OCI-LY1 (cell line): ENCODE measurements around the gene TXLNG.
"Not testable (repeated sequence)": the region's sequence is repeated elsewhere in the genome, so short reads cannot be mapped to it uniquely, and the experiment has no call there.

Experiments used
- H2AFZ ChIP-seq: fragments of 200-600 bp; sonication (generic), shearing (Covaris generic); 2 replicates; pipeline ENCODE4 v1.6.0; 2014; ENCODE audit warnings: antibody characterized with exemption, mild to moderate bottlenecking, low read length
- H3F3A ChIP-seq: fragments of 200-600 bp; sonication (generic), shearing (Covaris generic); 2 replicates; pipeline ENCODE4 v1.6.0; 2014; ENCODE audit warnings: mild to moderate bottlenecking, antibody characterized with exemption, low read length, moderate library complexity; ENCODE audit not compliant: insufficient read depth
- H3K27ac ChIP-seq: fragments of 200-600 bp; sonication (generic); 2 replicates; pipeline ENCODE4 v1.5.1; 2014; ENCODE audit warnings: low read length, mixed run types, mild to moderate bottlenecking, low read depth; ENCODE audit not compliant: poor library complexity, severe bottlenecking
- H3K27me3 ChIP-seq: fragments of 200-600 bp; sonication (generic); 2 replicates; pipeline ENCODE4 v1.6.0; 2014; ENCODE audit warnings: antibody characterized with exemption, mild to moderate bottlenecking, low read length, moderate library complexity; ENCODE audit not compliant: insufficient read depth
- H3K36me3 ChIP-seq: fragments of 200-600 bp; sonication (generic); 2 replicates; pipeline ENCODE4 v1.6.1; 2014; ENCODE audit warnings: mild to moderate bottlenecking, antibody characterized with exemption, low read length, moderate library complexity, mixed read lengths; ENCODE audit not compliant: insufficient read depth
- H3K4me1 ChIP-seq: fragments of 200-600 bp; sonication (generic); 2 replicates; pipeline ENCODE4 v1.5.1; 2014; ENCODE audit warnings: mild to moderate bottlenecking, low read length, moderate library complexity; ENCODE audit not compliant: insufficient read depth, severe bottlenecking
- H3K4me2 ChIP-seq: fragments of 200-600 bp; sonication (generic), shearing (Covaris generic); 2 replicates; pipeline ENCODE4 v1.6.1; 2014; ENCODE audit warnings: low read length
- H3K4me3 ChIP-seq: fragments of 200-600 bp; sonication (generic); 2 replicates; pipeline ENCODE4 v1.5.1; 2014; ENCODE audit warnings: low read length, low read depth, mild to moderate bottlenecking, mixed read lengths; ENCODE audit not compliant: poor library complexity, severe bottlenecking
- H3K79me2 ChIP-seq: fragments of 200-600 bp; shearing (Covaris generic); 2 replicates; pipeline ENCODE4 v1.6.1; 2016; ENCODE audit warnings: mixed run types, low read length, mixed read lengths; ENCODE audit not compliant: insufficient read depth
- H3K9ac ChIP-seq: fragments of 200-600 bp; sonication (generic), shearing (Covaris generic); 2 replicates; pipeline ENCODE4 v1.6.1; 2014; ENCODE audit warnings: mild to moderate bottlenecking, low read length, mixed read lengths
- H3K9me2 ChIP-seq: fragments of 200-600 bp; sonication (generic), shearing (Covaris generic); 2 replicates; pipeline ENCODE4 v1.6.1; 2014; ENCODE audit warnings: low read depth, mild to moderate bottlenecking, low read length, mixed read lengths
- H3K9me3 ChIP-seq: fragments of 200-600 bp; shearing (Covaris generic); 2 replicates; pipeline ENCODE4 v1.6.1; 2014; ENCODE audit warnings: low read length, mixed read lengths
- H4K20me1 ChIP-seq: fragments of 200-600 bp; sonication (generic), shearing (Covaris generic); 2 replicates; pipeline ENCODE4 v1.6.0; 2016; ENCODE audit warnings: mild to moderate bottlenecking, low read length; ENCODE audit not compliant: insufficient read depth
- CTCF ChIP-seq: fragments of 200-600 bp; sonication (generic), shearing (Covaris generic); IDR thresholded peaks from 2 replicates; pipeline ENCODE4 v1.5.1; 2017; ENCODE audit warnings: mild to moderate bottlenecking, antibody characterized with exemption, low read length, moderate library complexity, mixed read lengths
- EZH2 ChIP-seq: fragments of 200-600 bp; sonication (generic), shearing (Covaris generic); IDR thresholded peaks from 2 replicates; pipeline ENCODE4 v1.8.0; 2017; ENCODE audit warnings: borderline replicate concordance, mixed run types, mild to moderate bottlenecking, antibody characterized with exemption, low read length, moderate library complexity, mixed read lengths

TXLNG gene

GRCh38 chrX:16756724-16757123, 29.5 kb upstream of the TXLNG start:
- H3K4me1 ChIP-seq = no peaks in the 10 kb centered on the region
- H3F3A ChIP-seq = no peaks in the 10 kb centered on the region
- H3K9me2 ChIP-seq = no peaks in the 10 kb centered on the region
- no peak overlapping the region for H3K9ac ChIP-seq
- no peaks in the 10 kb centered on the region for H3K9me3 ChIP-seq
- no peak overlapping the region for H3K4me3 ChIP-seq
- no peaks in the 10 kb centered on the region for H4K20me1 ChIP-seq
- H2AFZ ChIP-seq = no peak overlapping the region
- peaks cover 42% of the 10 kb centered on the region for H3K36me3 ChIP-seq
- H3K4me2 ChIP-seq = no peak overlapping the region
- TF ChIP-seq EZH2 = no peak
- no peak for TF ChIP-seq CTCF
- H3K79me2 ChIP-seq = no peaks in the 10 kb centered on the region
- no peak overlapping the region for H3K27ac ChIP-seq
- no peaks in the 10 kb centered on the region for H3K27me3 ChIP-seq

GRCh38 chrX:16761500-16761899, 24.8 kb upstream of the TXLNG start:
- peaks cover 17% of the 10 kb centered on the region for H3K36me3 ChIP-seq
- H3K9ac ChIP-seq, H3K79me2 ChIP-seq, H2AFZ ChIP-seq, H3K4me3 ChIP-seq, H3K9me3 ChIP-seq, H3K4me1 ChIP-seq, H3K9me2 ChIP-seq, H3K27me3 ChIP-seq, H3K4me2 ChIP-seq, H3K27ac ChIP-seq, H3F3A ChIP-seq, H4K20me1 ChIP-seq: not testable (repeated sequence)

GRCh38 chrX:16762579-16762978, 23.7 kb upstream of the TXLNG start:
- TF ChIP-seq EZH2 (no peak), CTCF (no peak)
- H3K4me3 ChIP-seq = no peak overlapping the region
- peaks cover 10% of the 10 kb centered on the region; the same call in 1 of the 2 replicates for H3K36me3 ChIP-seq
- H3K4me1 ChIP-seq = no peaks in the 10 kb centered on the region
- no peaks in the 10 kb centered on the region for H4K20me1 ChIP-seq
- H3K27me3 ChIP-seq = no peaks in the 10 kb centered on the region
- no peak overlapping the region for H2AFZ ChIP-seq
- H3F3A ChIP-seq = no peaks in the 10 kb centered on the region
- no peak overlapping the region for H3K27ac ChIP-seq
- H3K9me2 ChIP-seq = no peaks in the 10 kb centered on the region
- H3K4me2 ChIP-seq = no peak overlapping the region
- no peak overlapping the region for H3K9ac ChIP-seq
- H3K9me3 ChIP-seq = no peaks in the 10 kb centered on the region
- no peaks in the 10 kb centered on the region for H3K79me2 ChIP-seq

- TF ChIP-seq EZH2 (no peak), CTCF (no peak)
- Histone ChIP-seq H3K4me1 (no peaks in the 10 kb centered on the region), H3K36me3 (no peaks in the 10 kb centered on the region; the same call in 1 of the 2 replicates), H3K9ac (no peak overlapping the region), H3K27ac (no peak overlapping the region), H4K20me1 (no peaks in the 10 kb centered on the region), H3K9me2 (no peaks in the 10 kb centered on the region), H3K4me2 (no peak overlapping the region), H3F3A (no peaks in the 10 kb centered on the region), H3K27me3 (no peaks in the 10 kb centered on the region), H3K4me3 (no peak overlapping the region), H3K79me2 (no peaks in the 10 kb centered on the region), H2AFZ (no peak overlapping the region), H3K9me3 (no peaks in the 10 kb centered on the region)
Observed at GRCh38 chrX:16765594-16765993, 20.7 kb upstream of the TXLNG start.
